ENCODE results near the gene FAM240A. TPM values are rescaled to one million over a fixed set of nuclear protein-coding genes. Genes with fewer than 3 reads are reported as not detected.
A peak's percentile ranks its signal among the peaks of the same experiment; 100 is the strongest.

FAM240A gene
- total RNA-seq, 1 experiment from 2014 or later: not detected

- no peak overlapping the region for H3K9ac ChIP-seq (ENCODE audit: low read length)
- TF ChIP-seq CTCF (conservative IDR thresholded peaks at IDR 0.05; ENCODE audit: low read depth, low read length) (no peak), EZH2 (IDR thresholded peaks at IDR 0.05; ENCODE audit: low read length, unreplicated experiment) (no peak), EZH2phosphoT487 (IDR thresholded peaks at IDR 0.05; ENCODE audit: borderline replicate concordance, low read length) (no peak)
- no peak overlapping the region for H2AFZ ChIP-seq (ENCODE audit: low read length)
- H3K27ac ChIP-seq (ENCODE audit: low read length): no peak overlapping the region
- BruUV-seq (replicated peaks): no TSS peak
- ChIA-PET POLR2A (ENCODE audit: unreplicated experiment) (no interaction called here), CTCF (no interaction called here)
- ATAC-seq: no peak
- H3K9me3 ChIP-seq (ENCODE audit: low read length): no peaks in the 10 kb centered on the region
- intact Hi-C loops (cut with micrococcal nuclease): no loop called here
- no peak overlapping the region for H3K4me2 ChIP-seq (ENCODE audit: low read length)
- no peak overlapping the region for H3K4me3 ChIP-seq (ENCODE audit: low read length)
- no peaks in the 10 kb centered on the region for H4K20me1 ChIP-seq (ENCODE audit: low read length)
- no peaks in the 10 kb centered on the region for H3K27me3 ChIP-seq (ENCODE audit: low read length)
- no peaks in the 10 kb centered on the region for H3K79me2 ChIP-seq (ENCODE audit: low read length)
- peaks cover 16% of the 10 kb centered on the region for H3K4me1 ChIP-seq (ENCODE audit: insufficient read depth, low read length)
- H3K36me3 ChIP-seq (ENCODE audit: low read depth, low read length): no peaks in the 10 kb centered on the region
- no peaks in the 10 kb centered on the region for H3K9me2 ChIP-seq (replicated peaks; ENCODE audit: low read length)
- DNase-seq: no peak
- no peaks in the 10 kb centered on the region for H3F3A ChIP-seq (ENCODE audit: low read length, unreplicated experiment)
These were observed 49.7 kb downstream of the FAM240A start for GRCh38 chr3:46661776-46662766.

GRCh38 chr3:46662771-46663551, 50.6 kb downstream of the FAM240A start:
- ChIA-PET CTCF (no interaction called here), POLR2A (ENCODE audit: unreplicated experiment) (no interaction called here)
- no peak overlapping the region for H3K27ac ChIP-seq (ENCODE audit: low read length)
- no peaks in the 10 kb centered on the region for H3K36me3 ChIP-seq (ENCODE audit: low read depth, low read length)
- no peak overlapping the region for H3K4me2 ChIP-seq (ENCODE audit: low read length)
- no peak overlapping the region for H3K9ac ChIP-seq (ENCODE audit: low read length)
- H3K27me3 ChIP-seq (ENCODE audit: low read length): no peaks in the 10 kb centered on the region
- intact Hi-C loops (cut with micrococcal nuclease): no loop called here
- peaks cover 13% of the 10 kb centered on the region for H3K4me1 ChIP-seq (ENCODE audit: insufficient read depth, low read length)
- H2AFZ ChIP-seq (ENCODE audit: low read length): no peak overlapping the region
- no peaks in the 10 kb centered on the region for H3K79me2 ChIP-seq (ENCODE audit: low read length)
- TF ChIP-seq EZH2phosphoT487 (IDR thresholded peaks at IDR 0.05; ENCODE audit: borderline replicate concordance, low read length): no peak
- H3K9me2 ChIP-seq (replicated peaks; ENCODE audit: low read length): no peaks in the 10 kb centered on the region
- DNase-seq (no peak), ATAC-seq (no peak)
- BruUV-seq (replicated peaks): no TSS peak
- H3K4me3 ChIP-seq (ENCODE audit: low read length): no peak overlapping the region
- no peaks in the 10 kb centered on the region for H3K9me3 ChIP-seq (ENCODE audit: low read length)
- no peaks in the 10 kb centered on the region for H4K20me1 ChIP-seq (ENCODE audit: low read length)
- H3F3A ChIP-seq (ENCODE audit: low read length, unreplicated experiment): no peaks in the 10 kb centered on the region

GRCh38 chr3:46663591-46664135, 51.3 kb downstream of the FAM240A start:
- ChIA-PET CTCF (interaction anchor here (0.6 to 1.0 kb wide), 2 partner anchors 30 to 246 kb away, joined by 3 read pairs; partner anchors contain the start of gene ALS2CL), POLR2A (ENCODE audit: unreplicated experiment) (interaction anchor here (0.5 kb wide), 1 partner anchor 182 kb away, joined by 4 read pairs; no protein-coding TSS in a partner anchor)
- H3K27me3 ChIP-seq (ENCODE audit: low read length): no peaks in the 10 kb centered on the region
- H3K4me1 ChIP-seq (ENCODE audit: insufficient read depth, low read length): peaks cover 13% of the 10 kb centered on the region
- H3K27ac ChIP-seq (ENCODE audit: low read length): no peak overlapping the region
- intact Hi-C loops (cut with micrococcal nuclease): no loop called here
- H3K36me3 ChIP-seq (ENCODE audit: low read depth, low read length): no peaks in the 10 kb centered on the region
- peak; percentile 8; the same call in 1 of the 2 replicates for ATAC-seq
- no peaks in the 10 kb centered on the region for H3K79me2 ChIP-seq (ENCODE audit: low read length)
- no peaks in the 10 kb centered on the region for H3F3A ChIP-seq (ENCODE audit: low read length, unreplicated experiment)
- H4K20me1 ChIP-seq (ENCODE audit: low read length): no peaks in the 10 kb centered on the region
- no peak overlapping the region for H3K4me2 ChIP-seq (ENCODE audit: low read length)
- H3K4me3 ChIP-seq (ENCODE audit: low read length): no peak overlapping the region
- no peaks in the 10 kb centered on the region for H3K9me3 ChIP-seq (ENCODE audit: low read length)
- peak; percentile 41 for DNase-seq
- TF ChIP-seq EZH2 (IDR thresholded peaks at IDR 0.05; ENCODE audit: low read length, unreplicated experiment): no peak
- TF ChIP-seq CTCF (conservative IDR thresholded peaks at IDR 0.05; ENCODE audit: low read depth, low read length): peak; percentile 57
- H3K9me2 ChIP-seq (replicated peaks; ENCODE audit: low read length): no peaks in the 10 kb centered on the region
- H2AFZ ChIP-seq (ENCODE audit: low read length): no peak overlapping the region
- no TSS peak for BruUV-seq (replicated peaks)
- H3K9ac ChIP-seq (ENCODE audit: low read length): no peak overlapping the region

All from PC-3 (cell line).